Measurements from ENCODE around the gene DSCAML1. TPM values are rescaled to one million over a fixed set of nuclear protein-coding genes. Genes with fewer than 3 reads are reported as not detected.

The DSCAML1 gene
- total and polyA plus RNA-seq, 9 of the 15 experiments (the other 6 are each of a cell fraction or from before 2014, with no cell fraction given): not detected

DNA sequence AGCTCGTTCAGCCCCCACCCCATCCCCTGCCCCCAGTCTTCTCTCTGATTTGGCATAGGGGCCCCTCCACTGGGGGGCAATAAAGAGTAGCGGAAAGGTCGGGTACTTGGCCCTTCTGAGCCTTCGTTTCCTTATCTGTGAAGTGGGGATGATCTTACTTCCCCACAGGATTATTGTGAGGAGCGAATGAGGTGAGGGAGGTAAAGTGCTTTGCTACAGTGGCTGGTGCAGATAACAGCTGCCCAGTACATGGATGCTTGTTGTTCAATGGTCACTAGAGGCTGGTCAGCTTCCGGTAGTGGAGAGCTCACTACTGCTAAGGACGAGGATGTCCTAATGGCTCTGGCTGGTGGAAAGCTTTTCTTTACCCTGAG lies 368.2 kb downstream of the DSCAML1 start (continued):
- TF ChIP-seq, protein P1, sequence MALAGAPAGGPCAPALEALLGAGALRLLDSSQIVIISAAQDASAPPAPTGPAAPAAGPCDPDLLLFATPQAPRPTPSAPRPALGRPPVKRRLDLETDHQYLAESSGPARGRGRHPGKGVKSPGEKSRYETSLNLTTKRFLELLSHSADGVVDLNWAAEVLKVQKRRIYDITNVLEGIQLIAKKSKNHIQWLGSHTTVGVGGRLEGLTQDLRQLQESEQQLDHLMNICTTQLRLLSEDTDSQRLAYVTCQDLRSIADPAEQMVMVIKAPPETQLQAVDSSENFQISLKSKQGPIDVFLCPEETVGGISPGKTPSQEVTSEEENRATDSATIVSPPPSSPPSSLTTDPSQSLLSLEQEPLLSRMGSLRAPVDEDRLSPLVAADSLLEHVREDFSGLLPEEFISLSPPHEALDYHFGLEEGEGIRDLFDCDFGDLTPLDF (CRISPR knock-in tag; IDR thresholded peaks at IDR 0.05): no peak
- TF ChIP-seq GABPB2 (CRISPR knock-in tag; conservative IDR thresholded peaks at IDR 0.05) (no peak), ILK (tag; IDR thresholded peaks at IDR 0.05; ENCODE audit: borderline replicate concordance, low read depth) (no peak), SRSF1 (IDR thresholded peaks at IDR 0.05; ENCODE audit: low read depth, low read length) (no peak), ARID1B (IDR thresholded peaks at IDR 0.05) (peak; percentile 62), CBFA2T2 (conservative IDR thresholded peaks at IDR 0.05) (peak; percentile 51), SOX6 (IDR thresholded peaks at IDR 0.05) (0 out of 2 replicates have a peak, but pooled peaks have one; percentile 20), POLR2A (conservative IDR thresholded peaks at IDR 0.05) (no peak), POLR2AphosphoS5 (IDR thresholded peaks at IDR 0.05; ENCODE audit: control insufficient read depth, insufficient read depth, low read depth, low read length) (no peak), ZNF347 (CRISPR knock-in tag; IDR thresholded peaks at IDR 0.05; ENCODE audit: low read depth) (no peak), TCF3 (CRISPR knock-in tag; IDR thresholded peaks at IDR 0.05) (peak; percentile 74), POU5F1 (IDR thresholded peaks at IDR 0.05; ENCODE audit: borderline replicate concordance, low read depth, low read length, partially characterized antibody) (no peak), ZNF3 (CRISPR knock-in tag; IDR thresholded peaks at IDR 0.05) (no peak), L3MBTL2 (IDR thresholded peaks at IDR 0.05) (no peak), BCOR (IDR thresholded peaks at IDR 0.05) (peak; percentile 66), ETV1 (tag; conservative IDR thresholded peaks at IDR 0.05; ENCODE audit: low read depth) (peak; percentile 73)
- TF ChIP-seq, protein P2, sequence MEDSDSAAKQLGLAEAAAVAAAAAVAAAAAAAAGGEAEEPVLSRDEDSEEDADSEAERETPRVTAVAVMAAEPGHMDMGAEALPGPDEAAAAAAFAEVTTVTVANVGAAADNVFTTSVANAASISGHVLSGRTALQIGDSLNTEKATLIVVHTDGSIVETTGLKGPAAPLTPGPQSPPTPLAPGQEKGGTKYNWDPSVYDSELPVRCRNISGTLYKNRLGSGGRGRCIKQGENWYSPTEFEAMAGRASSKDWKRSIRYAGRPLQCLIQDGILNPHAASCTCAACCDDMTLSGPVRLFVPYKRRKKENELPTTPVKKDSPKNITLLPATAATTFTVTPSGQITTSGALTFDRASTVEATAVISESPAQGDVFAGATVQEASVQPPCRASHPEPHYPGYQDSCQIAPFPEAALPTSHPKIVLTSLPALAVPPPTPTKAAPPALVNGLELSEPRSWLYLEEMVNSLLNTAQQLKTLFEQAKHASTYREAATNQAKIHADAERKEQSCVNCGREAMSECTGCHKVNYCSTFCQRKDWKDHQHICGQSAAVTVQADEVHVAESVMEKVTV (CRISPR knock-in tag; IDR thresholded peaks at IDR 0.05): no peak
- TF ChIP-seq, protein P3, sequence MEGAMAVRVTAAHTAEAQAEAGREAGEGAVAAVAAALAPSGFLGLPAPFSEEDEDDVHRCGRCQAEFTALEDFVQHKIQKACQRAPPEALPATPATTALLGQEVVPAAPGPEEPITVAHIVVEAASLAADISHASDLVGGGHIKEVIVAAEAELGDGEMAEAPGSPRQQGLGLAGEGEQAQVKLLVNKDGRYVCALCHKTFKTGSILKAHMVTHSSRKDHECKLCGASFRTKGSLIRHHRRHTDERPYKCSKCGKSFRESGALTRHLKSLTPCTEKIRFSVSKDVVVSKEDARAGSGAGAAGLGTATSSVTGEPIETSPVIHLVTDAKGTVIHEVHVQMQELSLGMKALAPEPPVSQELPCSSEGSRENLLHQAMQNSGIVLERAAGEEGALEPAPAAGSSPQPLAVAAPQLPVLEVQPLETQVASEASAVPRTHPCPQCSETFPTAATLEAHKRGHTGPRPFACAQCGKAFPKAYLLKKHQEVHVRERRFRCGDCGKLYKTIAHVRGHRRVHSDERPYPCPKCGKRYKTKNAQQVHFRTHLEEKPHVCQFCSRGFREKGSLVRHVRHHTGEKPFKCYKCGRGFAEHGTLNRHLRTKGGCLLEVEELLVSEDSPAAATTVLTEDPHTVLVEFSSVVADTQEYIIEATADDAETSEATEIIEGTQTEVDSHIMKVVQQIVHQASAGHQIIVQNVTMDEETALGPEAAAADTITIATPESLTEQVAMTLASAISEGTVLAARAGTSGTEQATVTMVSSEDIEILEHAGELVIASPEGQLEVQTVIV (CRISPR knock-in tag; IDR thresholded peaks at IDR 0.05; ENCODE audit: borderline replicate concordance): no peak
- TF ChIP-seq, protein P4, sequence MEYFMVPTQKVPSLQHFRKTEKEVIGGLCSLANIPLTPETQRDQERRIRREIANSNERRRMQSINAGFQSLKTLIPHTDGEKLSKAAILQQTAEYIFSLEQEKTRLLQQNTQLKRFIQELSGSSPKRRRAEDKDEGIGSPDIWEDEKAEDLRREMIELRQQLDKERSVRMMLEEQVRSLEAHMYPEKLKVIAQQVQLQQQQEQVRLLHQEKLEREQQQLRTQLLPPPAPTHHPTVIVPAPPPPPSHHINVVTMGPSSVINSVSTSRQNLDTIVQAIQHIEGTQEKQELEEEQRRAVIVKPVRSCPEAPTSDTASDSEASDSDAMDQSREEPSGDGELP (CRISPR knock-in tag; IDR thresholded peaks at IDR 0.05; ENCODE audit: borderline replicate concordance): no peak

Data from K562 (cell line).